Activated B cell treated with CpG ODN at 0.5 μM for 24 hours (primary cell): ENCODE measurements around the gene PIEZO1. TPM values are rescaled to one million over a fixed set of nuclear protein-coding genes. Genes with fewer than 3 reads are reported as not detected.
A peak's percentile ranks its signal among the peaks of the same experiment; 100 is the strongest.

ENCODE experiments used
- ATAC-seq: fragments of 200-7000 bp; cut with Tn5 transposase; one replicate; pipeline ENCODE4 v1.10.0; 2021; ENCODE audit warnings: low read depth, mild to moderate bottlenecking, moderate library complexity
- CTCF ChIA-PET: fragments of 350-600 bp; sonication (Branson Sonifier 250); formaldehyde crosslinking; loops from one replicate; lab custom pipeline; 2021; ENCODE audit warnings: antibody characterized with exemption; lab: Charles Lee
- POLR2A ChIA-PET: fragments of 350-600 bp; sonication (Branson Sonifier 250); formaldehyde crosslinking; loops from one replicate; lab custom pipeline; 2021; ENCODE audit warnings: antibody characterized with exemption; lab: Charles Lee
- DNase-seq: peaks from one replicate; pipeline ENCODE4 v3.0.0; 2022
- H3K27ac Mint-ChIP-seq: one replicate; pipeline ENCODE4 v1.8.0; 2020; ENCODE audit warnings: mixed read lengths
- H3K27me3 Mint-ChIP-seq: one replicate; pipeline ENCODE4 v1.8.0; 2021; ENCODE audit warnings: mixed read lengths
- H3K36me3 Mint-ChIP-seq: one replicate; pipeline ENCODE4 v1.8.0; 2021; ENCODE audit warnings: low read depth, mixed read lengths
- H3K4me1 Mint-ChIP-seq: one replicate; pipeline ENCODE4 v1.8.0; 2021; ENCODE audit warnings: mixed read lengths
- H3K4me3 Mint-ChIP-seq: one replicate; pipeline ENCODE4 v1.8.0; 2020; ENCODE audit warnings: mild to moderate bottlenecking, mixed read lengths
- H3K9me3 Mint-ChIP-seq: one replicate; pipeline ENCODE4 v1.8.0; 2020; ENCODE audit warnings: mixed read lengths
- intact Hi-C: fragments of 100-400 bp; cut with micrococcal nuclease; formaldehyde crosslinking; loops from one replicate; pipeline ENCODE4 v1.15.1; 2024
- total RNA-seq: library from RNA; stranded (reverse); gene quantifications from 2 replicates; pipeline ENCODE4 v1.2.3, GENCODE V29; 2022
- TF ChIP-seq, protein P1 (sequence below): fragments of 200-600 bp; IDR thresholded peaks from one replicate; pipeline ENCODE4 v1.8.0; 2022; ENCODE audit warnings: antibody characterized with exemption, mild to moderate bottlenecking

Gene PIEZO1
- total RNA-seq, 1 donor from 2014 or later = 85.9 TPM

- DNase-seq (no peak), ATAC-seq (no peak)
- ChIA-PET CTCF (interaction anchor here (0.7 to 5.9 kb wide), 6 partner anchors 11 to 51 kb away, joined by 3 to 56 read pairs (median 4); partner anchors contain the start of gene APRT), POLR2A (interaction anchor here (0.7 to 1.2 kb wide), 4 partner anchors 8 to 50 kb away, joined by 3 read pairs; no protein-coding TSS in a partner anchor)
- TF ChIP-seq, protein P1, sequence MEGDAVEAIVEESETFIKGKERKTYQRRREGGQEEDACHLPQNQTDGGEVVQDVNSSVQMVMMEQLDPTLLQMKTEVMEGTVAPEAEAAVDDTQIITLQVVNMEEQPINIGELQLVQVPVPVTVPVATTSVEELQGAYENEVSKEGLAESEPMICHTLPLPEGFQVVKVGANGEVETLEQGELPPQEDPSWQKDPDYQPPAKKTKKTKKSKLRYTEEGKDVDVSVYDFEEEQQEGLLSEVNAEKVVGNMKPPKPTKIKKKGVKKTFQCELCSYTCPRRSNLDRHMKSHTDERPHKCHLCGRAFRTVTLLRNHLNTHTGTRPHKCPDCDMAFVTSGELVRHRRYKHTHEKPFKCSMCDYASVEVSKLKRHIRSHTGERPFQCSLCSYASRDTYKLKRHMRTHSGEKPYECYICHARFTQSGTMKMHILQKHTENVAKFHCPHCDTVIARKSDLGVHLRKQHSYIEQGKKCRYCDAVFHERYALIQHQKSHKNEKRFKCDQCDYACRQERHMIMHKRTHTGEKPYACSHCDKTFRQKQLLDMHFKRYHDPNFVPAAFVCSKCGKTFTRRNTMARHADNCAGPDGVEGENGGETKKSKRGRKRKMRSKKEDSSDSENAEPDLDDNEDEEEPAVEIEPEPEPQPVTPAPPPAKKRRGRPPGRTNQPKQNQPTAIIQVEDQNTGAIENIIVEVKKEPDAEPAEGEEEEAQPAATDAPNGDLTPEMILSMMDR = no peak
- peaks cover 42% of the 10 kb centered on the region for H3K4me1 Mint-ChIP-seq
- no peaks in the 10 kb centered on the region for H3K27me3 Mint-ChIP-seq
- intact Hi-C loops = loop anchor here (10.0 kb wide), 1 partner anchor 153 kb away; the partner anchor contains the start of gene IL17C
- H3K4me3 Mint-ChIP-seq = no peak overlapping the region
- H3K9me3 Mint-ChIP-seq = no peaks in the 10 kb centered on the region
- peak overlapping the region; percentile 59 for H3K27ac Mint-ChIP-seq
- no peaks in the 10 kb centered on the region for H3K36me3 Mint-ChIP-seq
Observed at GRCh38 chr16:88787579-88788314, 2.7 kb upstream of the PIEZO1 start.

GRCh38 chr16:88784856-88785105 lies 239 bp downstream of the PIEZO1 start:
- Mint-ChIP-seq H3K4me1 (peaks cover 47% of the 10 kb centered on the region), H3K36me3 (no peaks in the 10 kb centered on the region), H3K27me3 (no peaks in the 10 kb centered on the region), H3K27ac (no peak overlapping the region), H3K9me3 (no peaks in the 10 kb centered on the region), H3K4me3 (peak overlapping the region; percentile 48)
- ChIA-PET POLR2A (interaction anchor here (1.4 to 5.6 kb wide), 3 partner anchors 17 to 47 kb away, joined by 6 to 52 read pairs (median 31); partner anchors contain the start of gene APRT), CTCF (interaction anchor here (0.7 to 5.9 kb wide), 6 partner anchors 39 to 73 kb away, joined by 3 to 56 read pairs (median 4); no protein-coding TSS in a partner anchor)
- TF ChIP-seq, protein P1 = no peak
- intact Hi-C loops = loop anchor here (1.0 to 10.0 kb wide), 8 partner anchors 18 to 432 kb away; partner anchors contain the start of genes APRT, IL17C, MVD and TRAPPC2L
- ATAC-seq (peak; percentile 9), DNase-seq (no peak)

DNA sequence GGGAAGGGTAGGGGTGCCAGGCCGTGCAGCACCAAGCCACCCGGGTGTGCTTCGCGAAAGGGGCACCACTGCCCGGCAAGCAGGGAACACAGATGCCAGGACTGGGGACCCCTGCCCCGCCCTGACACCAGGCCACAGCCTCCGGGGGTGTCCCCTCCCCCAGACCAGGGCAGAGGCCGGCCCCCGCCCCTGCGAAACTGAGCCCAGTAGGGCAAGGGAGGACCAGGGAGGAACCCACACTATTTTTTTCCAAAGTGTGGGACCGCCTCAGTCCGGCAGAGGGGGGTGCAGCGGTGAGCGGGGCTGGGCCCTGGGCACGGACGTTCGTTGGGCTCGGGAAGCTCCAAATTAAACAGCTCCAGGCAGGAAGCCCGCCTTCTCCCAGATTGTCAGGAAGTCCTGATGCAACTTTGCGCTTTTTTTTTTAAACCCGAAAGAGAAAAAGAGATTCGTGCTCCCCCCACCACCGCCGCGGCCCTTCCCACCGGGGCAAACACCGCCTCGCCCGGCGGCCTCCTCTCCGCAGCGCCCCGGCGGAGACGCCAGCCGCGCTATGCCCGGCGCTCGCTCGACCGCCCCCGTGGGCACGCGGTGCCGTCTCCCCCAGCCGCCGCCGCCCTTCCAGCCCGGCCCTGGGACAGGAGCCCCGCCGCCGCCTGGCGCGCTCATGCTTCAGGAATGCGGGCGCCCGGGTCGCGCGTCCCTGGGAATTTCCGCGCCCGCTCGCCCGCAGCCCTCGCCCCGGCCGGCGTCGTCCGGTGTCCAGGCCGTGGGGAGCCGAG lies 755 bp downstream of the PIEZO1 start:
- peak; percentile 57 for DNase-seq
- Mint-ChIP-seq H3K27me3 (no peaks in the 10 kb centered on the region), H3K4me1 (peaks cover 47% of the 10 kb centered on the region), H3K27ac (peak overlapping the region; percentile 76), H3K36me3 (no peaks in the 10 kb centered on the region), H3K4me3 (peak overlapping the region; percentile 85), H3K9me3 (no peaks in the 10 kb centered on the region)
- intact Hi-C loops = loop anchor here (1.0 to 10.0 kb wide), 5 partner anchors 27 to 433 kb away; partner anchors contain the start of genes APRT, IL17C, MVD and TRAPPC2L
- ChIA-PET POLR2A (interaction anchor here (0.7 to 5.6 kb wide), 5 partner anchors 17 to 47 kb away, joined by 3 to 52 read pairs (median 6); partner anchors contain the start of genes APRT and CDT1), CTCF (interaction anchor here (1.1 to 5.9 kb wide), 5 partner anchors 15 to 73 kb away, joined by 3 to 56 read pairs (median 4); no protein-coding TSS in a partner anchor)
- peak; percentile 12 for ATAC-seq
- TF ChIP-seq, protein P1 = no peak

- ChIA-PET CTCF (interaction anchor here (1.1 to 5.9 kb wide), 5 partner anchors 14 to 74 kb away, joined by 3 to 56 read pairs (median 4); no protein-coding TSS in a partner anchor), POLR2A (interaction anchor here (0.7 to 5.6 kb wide), 7 partner anchors 14 to 46 kb away, joined by 3 to 52 read pairs (median 4); partner anchors contain the start of genes APRT and CDT1)
- Mint-ChIP-seq H3K9me3 (no peaks in the 10 kb centered on the region), H3K27me3 (no peaks in the 10 kb centered on the region), H3K27ac (peak overlapping the region; percentile 80), H3K4me3 (peak overlapping the region; percentile 85), H3K4me1 (peaks cover 49% of the 10 kb centered on the region), H3K36me3 (no peaks in the 10 kb centered on the region)
- no peak for DNase-seq
- TF ChIP-seq, protein P1 = no peak
- intact Hi-C loops = loop anchor here (1.0 to 10.0 kb wide), 5 partner anchors 27 to 433 kb away; partner anchors contain the start of genes APRT, IL17C, MVD and TRAPPC2L
- ATAC-seq = no peak
Observed at GRCh38 chr16:88783391-88784073, 1.5 kb downstream of the PIEZO1 start.
